Endodermal cell (in vitro differentiated cells): Measurements from ENCODE around the gene SWT1. TPM values are rescaled to one million over a fixed set of nuclear protein-coding genes. Genes with fewer than 3 reads are reported as not detected.

ENCODE experiments used
- DNase-seq: peaks from one replicate; pipeline ENCODE4 v3.0.0-alpha.2; 2017
- H3K27ac ChIP-seq: 2 replicates; pipeline ENCODE4 v1.5.1; 2013; ENCODE audit warnings: mild to moderate bottlenecking, low read depth, low read length, moderate library complexity
- H3K27me3 ChIP-seq: 2 replicates; pipeline ENCODE4 v1.6.1; 2013; ENCODE audit warnings: mild to moderate bottlenecking, low read length, moderate library complexity; ENCODE audit not compliant: insufficient read depth, control insufficient read depth, poor library complexity, severe bottlenecking
- H3K36me3 ChIP-seq: 2 replicates; pipeline ENCODE4 v1.7.0; 2013; ENCODE audit warnings: mild to moderate bottlenecking, low read length, moderate library complexity; ENCODE audit not compliant: control insufficient read depth, insufficient read depth
- H3K4me1 ChIP-seq: one replicate; pipeline ENCODE4 v1.7.0; 2013; ENCODE audit warnings: low read length; ENCODE audit not compliant: control insufficient read depth, insufficient read depth
- H3K4me3 ChIP-seq: 2 replicates; pipeline ENCODE4 v1.5.1; 2013; ENCODE audit warnings: mild to moderate bottlenecking, low read length, moderate library complexity
- H3K9ac ChIP-seq: 2 replicates; pipeline ENCODE4 v1.6.1; 2013; ENCODE audit warnings: mild to moderate bottlenecking, low read length, moderate library complexity; ENCODE audit not compliant: poor library complexity, severe bottlenecking; ENCODE audit errors: extremely low read depth
- H3K9me3 ChIP-seq: 2 replicates; pipeline ENCODE4 v1.6.1; 2013; ENCODE audit warnings: mild to moderate bottlenecking, low read length, moderate library complexity; ENCODE audit not compliant: control insufficient read depth
- H3K27ac Mint-ChIP-seq: 2 replicates; pipeline ENCODE4 v1.8.0; 2020; ENCODE audit warnings: mixed read lengths
- H3K27me3 Mint-ChIP-seq: 2 replicates; pipeline ENCODE4 v1.8.0; 2021; ENCODE audit warnings: mild to moderate bottlenecking, mixed read lengths; ENCODE audit not compliant: insufficient read depth
- H3K36me3 Mint-ChIP-seq: 2 replicates; pipeline ENCODE4 v1.8.0; 2020; ENCODE audit warnings: low read depth, mixed read lengths
- H3K4me1 Mint-ChIP-seq: 2 replicates; pipeline ENCODE4 v1.8.0; 2020; ENCODE audit warnings: mixed read lengths
- H3K4me3 Mint-ChIP-seq: 2 replicates; pipeline ENCODE4 v1.8.0; 2020; ENCODE audit warnings: mild to moderate bottlenecking, moderate library complexity, mixed read lengths
- H3K9me3 Mint-ChIP-seq: 2 replicates; pipeline ENCODE4 v1.8.0; 2020; ENCODE audit warnings: mild to moderate bottlenecking, mixed read lengths
- CTCF ChIP-seq: fragments of 200-600 bp; sonication (generic); conservative IDR thresholded peaks from 2 replicates; pipeline ENCODE4 v1.5.0; 2021; ENCODE audit warnings: antibody characterized with exemption, mild to moderate bottlenecking
- WGBS, 2 experiments: methylation state at CpG; one replicate each; pipeline versions ENCODE4 v1.1.5 to v1.1.7; 2013; ENCODE audit warnings: missing lambda C conversion rate in 2 of 2, mixed read lengths in 1 of 2; ENCODE audit not compliant: insufficient coverage in 1 of 2, insufficient read length in 1 of 2; 5-methylcytosine and 5-hydroxymethylcytosine counted together
- total RNA-seq, 2 donors: library from RNA; stranded (reverse); fragmentation: NEBNext Ultra II Directional in 1 of 2; extraction: Animal tissue kit (Norgen Biotek cat#: 25700) in 1 of 2; gene quantifications; 2 replicates in 1 of 2; 3 replicates in 1 of 2; pipeline ENCODE4 v1.2.1, GENCODE V29; 2021

The SWT1 gene
- total RNA-seq, 2 donors from 2014 or later: 9.7 to 13.4 TPM

DNA sequence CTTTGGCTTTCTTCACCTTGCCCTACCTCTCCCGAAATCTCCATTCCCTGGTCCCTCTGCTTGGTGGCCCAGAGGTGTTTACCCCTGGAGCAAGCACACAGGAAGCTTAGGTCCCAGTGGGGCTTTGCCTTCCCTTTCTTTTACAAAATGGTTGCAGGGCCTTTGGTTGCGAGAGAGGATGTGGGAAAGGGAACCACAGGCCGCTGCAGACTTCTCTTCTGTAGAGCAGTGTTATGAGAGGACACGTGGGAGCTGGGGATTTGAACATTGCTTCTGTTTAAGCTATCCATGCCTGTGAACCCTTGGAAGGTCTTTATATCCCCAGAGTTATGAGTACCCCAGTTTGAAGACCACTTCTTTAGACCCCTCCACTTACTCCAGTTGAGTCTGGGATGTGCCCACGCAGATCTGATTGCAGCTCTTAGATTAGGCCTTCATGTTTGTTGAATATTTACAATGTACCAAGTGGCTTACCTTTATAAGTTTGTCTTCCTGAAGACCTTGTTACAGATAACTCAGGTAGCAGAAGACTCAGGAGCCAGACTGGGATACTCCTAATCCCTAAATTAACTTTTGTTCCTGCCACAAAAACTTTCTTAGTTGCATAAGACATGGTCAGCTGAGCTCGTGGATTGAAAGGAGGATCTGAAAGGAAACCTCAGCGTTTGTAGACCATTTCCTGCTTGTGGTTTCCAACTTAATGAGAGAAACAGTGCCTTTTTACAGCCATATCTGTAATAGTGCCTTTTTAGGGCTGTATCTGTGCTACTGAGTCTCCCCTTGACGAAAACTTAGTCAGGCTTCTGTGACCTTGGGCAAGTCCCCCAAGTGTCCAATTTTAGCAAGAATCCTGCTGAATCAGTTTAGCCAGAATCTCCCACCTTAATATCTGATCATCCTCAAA lies 182.0 kb downstream of the SWT1 start:
- no peaks in the 10 kb centered on the region for H3K36me3 Mint-ChIP-seq
- Histone ChIP-seq H3K9me3 (no peaks in the 10 kb centered on the region), H3K9ac (no peak overlapping the region), H3K27me3 (no peaks in the 10 kb centered on the region), H3K36me3 (no peaks in the 10 kb centered on the region), H3K4me3 (no peak overlapping the region), H3K27ac (no peak overlapping the region), H3K4me1 (peaks cover 21% of the 10 kb centered on the region)
- H3K9me3 Mint-ChIP-seq: no peaks in the 10 kb centered on the region
- no peak overlapping the region for H3K4me3 Mint-ChIP-seq
- 92 to 93% methylated on average over 7 to 8 of the region's 8 CpGs for whole genome bisulfite sequencing, 2 experiments
- TF ChIP-seq CTCF: no peak
- H3K27me3 Mint-ChIP-seq: no peaks in the 10 kb centered on the region
- no peak for DNase-seq
- H3K27ac Mint-ChIP-seq: peak overlapping the region; percentile 57
- H3K4me1 Mint-ChIP-seq: peaks cover 44% of the 10 kb centered on the region

DNA sequence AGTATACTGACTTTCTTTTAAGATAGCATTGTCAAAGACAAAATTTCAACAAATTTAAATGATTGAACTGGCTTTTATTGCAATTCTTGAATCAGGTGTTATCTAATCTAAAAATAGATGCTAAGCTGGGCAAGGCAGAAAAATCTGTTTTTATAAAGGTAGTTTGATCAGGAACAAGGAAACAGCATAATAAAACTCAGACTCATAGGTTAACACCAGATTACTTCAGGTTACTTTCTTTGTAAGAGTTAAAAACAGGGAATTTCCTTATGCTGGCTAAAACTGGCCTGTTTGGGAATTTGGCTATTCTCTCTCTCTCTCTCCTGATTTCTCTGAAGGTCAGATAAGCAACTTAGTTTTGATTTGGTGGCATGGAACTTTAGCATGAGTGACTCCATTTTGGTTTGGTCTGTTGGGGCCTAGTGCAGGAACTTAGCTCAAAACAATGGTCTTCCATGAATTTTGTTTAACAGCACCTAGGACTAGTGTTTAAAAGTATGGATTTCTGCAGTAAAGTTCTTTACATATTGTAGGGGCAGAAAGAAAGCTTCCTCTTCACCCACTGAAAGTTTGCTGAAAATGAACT lies 184.3 kb downstream of the SWT1 start:
- H3K36me3 Mint-ChIP-seq: no peaks in the 10 kb centered on the region
- Histone ChIP-seq H3K9me3 (no peaks in the 10 kb centered on the region), H3K4me3 (no peak overlapping the region), H3K36me3 (no peaks in the 10 kb centered on the region), H3K27ac (no peak overlapping the region), H3K9ac (no peak overlapping the region), H3K27me3 (no peaks in the 10 kb centered on the region), H3K4me1 (peaks cover 21% of the 10 kb centered on the region)
- no peak for TF ChIP-seq CTCF
- DNase-seq: no peak
- no peak overlapping the region for H3K27ac Mint-ChIP-seq
- no peaks in the 10 kb centered on the region for H3K27me3 Mint-ChIP-seq
- H3K9me3 Mint-ChIP-seq: no peaks in the 10 kb centered on the region
- peaks cover 50% of the 10 kb centered on the region for H3K4me1 Mint-ChIP-seq
- H3K4me3 Mint-ChIP-seq: no peak overlapping the region

Other genes starting within 250 kb of the SWT1 start
- 1 to 10 TPM; 4.8 to 5.1 TPM for gene NIBAN1, start 182.7 kb upstream of the SWT1 start, total RNA-seq
- 10 to 100 TPM; 61.1 to 66.9 TPM for gene RNF2, start 111.6 kb upstream of the SWT1 start, total RNA-seq
- 10 to 100 TPM; 23.8 to 33.4 TPM for gene TRMT1L, start 214 bp upstream of the SWT1 start, total RNA-seq
- gene IVNS1ABP, start 160.1 kb downstream of the SWT1 start, total RNA-seq: 100 to 1,000 TPM; 122 to 163 TPM